Vagina (tissue), 2 donors: Measurements from ENCODE around the gene CEBPA.

Source experiments
- CTCF ChIP-seq, 3 experiments: fragments of 450-650 bp in 2 of 3; fragments of 200-600 bp in 1 of 3; sonication (generic) in 1 of 3; IDR thresholded peaks; one replicate each; pipeline ENCODE4 v1.5.1; 2017 to 2019; ENCODE audit warnings: antibody characterized with exemption in 3 of 3, mild to moderate bottlenecking in 2 of 3, moderate library complexity in 2 of 3
- POLR2A ChIP-seq, 2 donors: fragments of 450-650 bp; IDR thresholded peaks; one replicate each; pipeline ENCODE4 v1.6.1; 2017; ENCODE audit warnings: antibody characterized with exemption in 2 of 2, mild to moderate bottlenecking in 2 of 2, moderate library complexity in 2 of 2
- POLR2AphosphoS5 ChIP-seq, 2 donors: sonication (generic); formaldehyde crosslinking; IDR thresholded peaks; one replicate each; pipeline ENCODE4 v1.9.0; 2017; ENCODE audit warnings: antibody characterized with exemption in 2 of 2, mild to moderate bottlenecking in 2 of 2, low read depth in 1 of 2; ENCODE audit not compliant: insufficient read depth in 1 of 2

GRCh38 chr19:33344573-33344925 lies 42.2 kb upstream of the CEBPA start:
- TF ChIP-seq CTCF (IDR thresholded peaks at IDR 0.05) (no peak), POLR2A (IDR thresholded peaks at IDR 0.05) (no peak), POLR2AphosphoS5 (IDR thresholded peaks at IDR 0.05; ENCODE audit: insufficient read depth in 1 of 2, low read depth in 1 of 2) (no peak)
